ENCODE data around the gene TMEM132C. TPM values are rescaled to one million over a fixed set of nuclear protein-coding genes. Genes with fewer than 3 reads are reported as not detected.

Gene TMEM132C
- total RNA-seq, 1 experiment from 2014 or later, result not detected

DNA sequence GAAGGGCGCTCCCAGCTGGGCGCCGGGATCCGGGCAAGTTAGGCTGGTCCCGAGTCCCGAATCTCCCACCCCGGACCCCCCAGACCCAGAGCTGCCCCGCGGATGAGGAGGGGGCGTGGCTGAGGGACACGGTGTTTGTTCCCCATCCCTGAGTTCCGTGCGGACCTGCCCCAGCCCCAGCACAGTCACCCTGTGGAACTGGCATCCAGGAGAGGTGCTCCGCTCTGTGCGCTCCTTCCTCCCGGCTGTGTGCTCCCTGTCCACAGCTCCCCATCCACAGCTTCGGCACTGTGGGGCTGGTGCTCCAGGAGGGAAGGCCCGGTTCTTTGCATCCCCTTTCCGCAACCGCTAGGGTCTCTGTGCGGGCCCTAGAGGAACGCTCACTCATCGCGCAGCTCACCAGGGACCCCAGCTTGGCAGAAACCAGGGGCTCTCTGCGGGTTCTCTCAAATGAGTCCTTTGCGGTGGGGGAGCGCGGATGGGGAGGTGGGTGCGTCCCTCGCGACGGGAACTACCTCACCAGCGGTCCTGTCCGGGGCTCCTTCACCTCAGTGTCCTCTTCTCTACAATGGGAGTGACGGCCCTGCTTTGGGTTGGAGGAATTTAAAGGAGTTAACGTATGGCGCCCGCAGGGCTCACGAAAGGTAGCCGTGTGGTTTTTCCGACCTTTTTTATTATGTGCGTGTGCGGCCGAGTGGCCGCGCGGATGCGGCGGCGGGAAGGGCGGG is 845 bp downstream of the TMEM132C start:
- TF ChIP-seq, protein P1, sequence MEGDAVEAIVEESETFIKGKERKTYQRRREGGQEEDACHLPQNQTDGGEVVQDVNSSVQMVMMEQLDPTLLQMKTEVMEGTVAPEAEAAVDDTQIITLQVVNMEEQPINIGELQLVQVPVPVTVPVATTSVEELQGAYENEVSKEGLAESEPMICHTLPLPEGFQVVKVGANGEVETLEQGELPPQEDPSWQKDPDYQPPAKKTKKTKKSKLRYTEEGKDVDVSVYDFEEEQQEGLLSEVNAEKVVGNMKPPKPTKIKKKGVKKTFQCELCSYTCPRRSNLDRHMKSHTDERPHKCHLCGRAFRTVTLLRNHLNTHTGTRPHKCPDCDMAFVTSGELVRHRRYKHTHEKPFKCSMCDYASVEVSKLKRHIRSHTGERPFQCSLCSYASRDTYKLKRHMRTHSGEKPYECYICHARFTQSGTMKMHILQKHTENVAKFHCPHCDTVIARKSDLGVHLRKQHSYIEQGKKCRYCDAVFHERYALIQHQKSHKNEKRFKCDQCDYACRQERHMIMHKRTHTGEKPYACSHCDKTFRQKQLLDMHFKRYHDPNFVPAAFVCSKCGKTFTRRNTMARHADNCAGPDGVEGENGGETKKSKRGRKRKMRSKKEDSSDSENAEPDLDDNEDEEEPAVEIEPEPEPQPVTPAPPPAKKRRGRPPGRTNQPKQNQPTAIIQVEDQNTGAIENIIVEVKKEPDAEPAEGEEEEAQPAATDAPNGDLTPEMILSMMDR (IDR thresholded peaks at IDR 0.05; ENCODE audit: unreplicated experiment), result no peak
- no peaks in the 10 kb centered on the region for H3K36me3 Mint-ChIP-seq (ENCODE audit: insufficient read depth, unreplicated experiment)
- ChIA-PET CTCF (no interaction called here), POLR2A (no interaction called here)
- H3K27me3 Mint-ChIP-seq (ENCODE audit: insufficient read depth, unreplicated experiment), result no peaks in the 10 kb centered on the region
- H3K4me1 Mint-ChIP-seq (ENCODE audit: insufficient read depth, unreplicated experiment), result no peaks in the 10 kb centered on the region
- DNase-seq (ENCODE audit: unreplicated experiment), result no peak
- no TSS peak for BruUV-seq (replicated peaks)
- intact Hi-C loops (cut with micrococcal nuclease), result no loop called here
- H3K27ac Mint-ChIP-seq (ENCODE audit: low read depth, unreplicated experiment), result no peak overlapping the region
- H3K9me3 Mint-ChIP-seq (ENCODE audit: unreplicated experiment), result peaks cover 26% of the 10 kb centered on the region
- no peak overlapping the region for H3K4me3 Mint-ChIP-seq (ENCODE audit: unreplicated experiment)

DNA sequence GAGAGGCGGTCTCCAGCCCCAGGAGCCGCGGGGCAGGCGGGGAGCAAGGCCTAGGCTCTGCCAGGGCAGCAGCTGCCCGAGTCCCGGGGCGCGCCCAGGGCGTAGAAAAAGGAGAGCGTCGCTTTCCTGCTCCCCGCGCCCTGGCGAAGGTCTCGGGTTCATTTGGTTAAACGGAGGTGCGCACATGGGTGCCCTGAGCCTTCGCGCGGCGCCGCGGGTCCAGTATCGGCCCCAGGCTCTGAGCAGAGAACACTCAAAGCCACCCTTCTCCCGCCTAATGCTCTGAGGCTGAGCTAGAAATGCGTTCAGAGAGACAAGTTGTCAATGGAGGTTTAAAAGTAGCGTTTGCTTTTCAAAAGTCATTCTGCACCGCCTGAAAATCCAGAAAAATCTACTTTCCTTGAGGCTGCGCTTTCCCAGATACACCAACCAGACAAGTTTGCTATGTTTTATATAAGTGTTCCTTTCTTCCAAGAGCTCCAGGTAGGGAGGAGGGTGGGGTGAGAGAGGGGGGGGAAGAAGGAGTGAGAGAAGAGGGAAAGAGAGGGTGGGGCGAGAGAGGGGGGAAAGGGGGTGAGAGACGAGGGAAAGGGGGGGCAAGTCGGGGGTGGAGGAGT is 1.5 kb downstream of the TMEM132C start:
- Mint-ChIP-seq H3K4me3 (ENCODE audit: unreplicated experiment) (no peak overlapping the region), H3K4me1 (ENCODE audit: insufficient read depth, unreplicated experiment) (no peaks in the 10 kb centered on the region), H3K36me3 (ENCODE audit: insufficient read depth, unreplicated experiment) (no peaks in the 10 kb centered on the region), H3K9me3 (ENCODE audit: unreplicated experiment) (peaks cover 27% of the 10 kb centered on the region), H3K27ac (ENCODE audit: low read depth, unreplicated experiment) (no peak overlapping the region), H3K27me3 (ENCODE audit: insufficient read depth, unreplicated experiment) (no peaks in the 10 kb centered on the region)
- no TSS peak for BruUV-seq (replicated peaks)
- DNase-seq (ENCODE audit: unreplicated experiment), result no peak
- CTCF ChIA-PET, result no interaction called here
- TF ChIP-seq, protein P1 (IDR thresholded peaks at IDR 0.05; ENCODE audit: unreplicated experiment), result no peak
- intact Hi-C loops (cut with micrococcal nuclease), result no loop called here
- POLR2A ChIA-PET, result no interaction called here

DNA sequence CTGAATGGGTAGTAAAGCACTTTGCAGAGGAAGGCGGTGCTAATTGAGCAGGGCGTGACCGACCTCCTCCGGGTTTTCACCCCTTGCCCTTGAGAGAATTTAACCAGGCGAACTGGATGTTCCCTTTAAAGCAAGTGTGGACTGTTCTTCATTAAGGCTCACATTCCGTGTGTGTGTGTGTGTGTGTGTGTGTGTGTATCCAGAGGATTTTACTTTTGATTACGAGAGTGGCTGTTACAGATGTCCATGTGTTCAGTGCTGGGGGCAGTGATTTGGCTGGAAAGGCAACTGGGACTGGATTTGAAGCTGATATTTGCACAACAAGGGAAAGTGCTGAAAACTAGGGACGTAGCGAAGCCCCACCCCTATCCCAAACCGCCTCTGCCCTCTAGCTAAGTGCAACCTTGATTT is 2.2 kb downstream of the TMEM132C start:
- ChIA-PET POLR2A (no interaction called here), CTCF (no interaction called here)
- no peaks in the 10 kb centered on the region for H3K4me1 Mint-ChIP-seq (ENCODE audit: insufficient read depth, unreplicated experiment)
- BruUV-seq (replicated peaks), result no TSS peak
- TF ChIP-seq, protein P1 (IDR thresholded peaks at IDR 0.05; ENCODE audit: unreplicated experiment), result no peak
- intact Hi-C loops (cut with micrococcal nuclease), result no loop called here
- no peak overlapping the region for H3K4me3 Mint-ChIP-seq (ENCODE audit: unreplicated experiment)
- no peaks in the 10 kb centered on the region for H3K27me3 Mint-ChIP-seq (ENCODE audit: insufficient read depth, unreplicated experiment)
- no peaks in the 10 kb centered on the region for H3K36me3 Mint-ChIP-seq (ENCODE audit: insufficient read depth, unreplicated experiment)
- DNase-seq (ENCODE audit: unreplicated experiment), result no peak
- no peak overlapping the region for H3K27ac Mint-ChIP-seq (ENCODE audit: low read depth, unreplicated experiment)
- H3K9me3 Mint-ChIP-seq (ENCODE audit: unreplicated experiment), result peaks cover 24% of the 10 kb centered on the region

DNA sequence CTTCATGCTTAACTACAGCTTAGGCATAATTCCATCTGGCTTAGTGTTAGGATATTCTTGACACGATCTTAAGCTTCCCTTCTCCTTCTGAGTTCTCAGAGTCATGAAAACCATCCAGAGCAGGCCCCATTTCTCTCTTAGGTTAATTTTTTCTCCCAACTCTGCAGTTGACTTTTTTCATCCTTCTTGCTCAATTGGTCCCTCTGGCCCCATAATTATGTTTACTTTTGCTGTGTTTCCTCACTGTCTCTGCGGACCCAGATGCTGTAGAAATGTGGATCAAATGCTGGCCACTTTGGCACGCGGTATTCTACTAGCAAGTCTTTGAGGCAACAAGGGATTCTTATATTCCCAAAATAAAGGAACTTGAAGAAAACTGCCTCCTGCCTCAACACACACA is 9.5 kb downstream of the TMEM132C start:
- Mint-ChIP-seq H3K9me3 (ENCODE audit: unreplicated experiment) (peaks cover 66% of the 10 kb centered on the region), H3K4me3 (ENCODE audit: unreplicated experiment) (no peak overlapping the region), H3K27me3 (ENCODE audit: insufficient read depth, unreplicated experiment) (no peaks in the 10 kb centered on the region), H3K36me3 (ENCODE audit: insufficient read depth, unreplicated experiment) (peaks cover 6% of the 10 kb centered on the region), H3K27ac (ENCODE audit: low read depth, unreplicated experiment) (no peak overlapping the region), H3K4me1 (ENCODE audit: insufficient read depth, unreplicated experiment) (no peaks in the 10 kb centered on the region)
- no TSS peak for BruUV-seq (replicated peaks)
- TF ChIP-seq, protein P1 (IDR thresholded peaks at IDR 0.05; ENCODE audit: unreplicated experiment), result no peak
- ChIA-PET POLR2A (no interaction called here), CTCF (no interaction called here)
- intact Hi-C loops (cut with micrococcal nuclease), result no loop called here
- no peak for DNase-seq (ENCODE audit: unreplicated experiment)
